HG03175 (cell line): Measurements from ENCODE around the gene TMEM94.
"Not testable (repeated sequence)": the region's sequence is repeated elsewhere in the genome, so short reads cannot be mapped to it uniquely, and the experiment has no call there.

Experiments
- ATAC-seq: cut with Tn5 transposase; IDR thresholded peaks from one replicate; pipeline ENCODE4 v1.9.1; 2021; ENCODE audit warnings: mild to moderate bottlenecking, moderate library complexity; ENCODE audit not compliant: unreplicated experiment

The TMEM94 gene

GRCh38 chr17:75509528-75510258 is 53.3 kb downstream of the TMEM94 start:
- no peak for ATAC-seq

- ATAC-seq = no peak
These were observed 54.8 kb downstream of the TMEM94 start for GRCh38 chr17:75511270-75511609.

- no peak for ATAC-seq
These were observed 55.5 kb downstream of the TMEM94 start for GRCh38 chr17:75511610-75512575.

GRCh38 chr17:75512926-75513640 is 56.6 kb downstream of the TMEM94 start:
- no peak for ATAC-seq

GRCh38 chr17:75513641-75514000 is 57.2 kb downstream of the TMEM94 start:
- no peak for ATAC-seq

GRCh38 chr17:75514299-75514918 is 58.0 kb downstream of the TMEM94 start:
- ATAC-seq = no peak

GRCh38 chr17:75514919-75515495 is 58.6 kb downstream of the TMEM94 start:
- no peak for ATAC-seq

GRCh38 chr17:75515496-75516254 is 59.2 kb downstream of the TMEM94 start, which contains the start of gene CASKIN2:
TSS of gene CASKIN2 (minus strand) at chr17:75515537. CDS start at chr17:75513804, 1,733 bp downstream.
- ATAC-seq = peak; percentile 48

GRCh38 chr17:75516255-75516618 is 59.8 kb downstream of the TMEM94 start, which contains the start of gene TSEN54:
TSS of gene TSEN54 (plus strand) at chr17:75516528. CDS start at chr17:75516561, 33 bp downstream.
- ATAC-seq = peak; percentile 74

GRCh38 chr17:75516619-75517296 is 60.3 kb downstream of the TMEM94 start:
- peak; percentile 18 for ATAC-seq

GRCh38 chr17:75517297-75517865 is 60.9 kb downstream of the TMEM94 start:
- ATAC-seq = no peak

- no peak for ATAC-seq
These were observed 61.8 kb downstream of the TMEM94 start for GRCh38 chr17:75518201-75518600.

- ATAC-seq = no peak
These were observed 62.6 kb downstream of the TMEM94 start for GRCh38 chr17:75518983-75519537.

GRCh38 chr17:75520413-75520812 is 64.0 kb downstream of the TMEM94 start:
- not testable (repeated sequence) for ATAC-seq

- no peak for ATAC-seq
These were observed 64.9 kb downstream of the TMEM94 start for GRCh38 chr17:75521290-75521689.

- ATAC-seq = no peak
These were observed 65.7 kb downstream of the TMEM94 start for GRCh38 chr17:75521951-75522727.

- ATAC-seq = no peak
These were observed 67.2 kb downstream of the TMEM94 start for GRCh38 chr17:75523647-75524046.
